NCI-H146 treated with DMSO at 0.1 percent for 48 hours (cell line): Measurements from ENCODE around the gene SNX6.
"Not testable (repeated sequence)": the region's sequence is repeated elsewhere in the genome, so short reads cannot be mapped to it uniquely, and the experiment has no call there.

ENCODE experiments used
- DNase-seq: peaks from one replicate; lab custom pipeline; 2025; ENCODE audit not compliant: unreplicated experiment; lab: John Stamatoyannopoulos, UW

The SNX6 gene

DNA sequence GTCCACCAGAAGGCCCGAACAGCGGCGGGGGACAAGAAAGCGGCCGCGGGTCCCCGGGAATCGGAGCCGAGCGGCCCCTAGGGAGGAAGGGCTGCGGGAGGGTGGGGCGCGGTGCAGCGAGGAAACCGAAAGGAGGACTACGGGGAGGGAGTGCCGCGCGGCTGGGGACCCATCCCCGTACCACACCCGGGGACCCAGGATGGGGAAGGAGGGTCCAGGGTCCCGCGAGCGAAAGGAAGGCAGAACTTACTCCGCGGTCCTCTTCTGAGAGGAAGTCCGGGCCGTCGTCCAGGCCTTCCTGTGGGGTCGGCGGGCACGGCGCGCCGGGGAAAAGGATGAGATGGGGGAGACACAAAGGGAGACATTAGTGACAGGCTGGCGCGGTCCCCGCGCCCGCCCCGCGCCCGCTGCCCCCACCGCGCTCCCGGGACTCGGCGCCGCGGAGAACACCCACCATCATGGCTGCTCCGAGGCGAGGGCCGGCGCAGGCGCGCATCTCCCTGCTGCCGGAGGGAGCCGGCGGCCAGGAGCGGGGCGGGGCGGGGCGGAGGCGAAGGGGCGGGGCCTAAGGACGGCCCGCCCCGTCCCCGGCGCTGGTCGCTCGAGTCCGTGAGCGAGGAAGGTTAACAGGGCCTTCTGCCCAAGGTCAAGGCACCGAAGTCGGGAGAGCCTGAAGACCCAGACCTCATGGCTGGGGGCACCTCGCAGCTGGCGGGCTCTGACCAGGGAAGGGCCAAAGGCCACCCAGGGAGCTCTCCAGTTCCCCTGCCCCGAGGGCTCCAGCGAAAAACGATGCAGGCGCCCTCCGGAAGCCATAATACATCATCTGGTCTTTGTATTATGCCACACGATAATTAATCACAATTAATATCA lies at the start of gene SNX6:
TSS of gene SNX6 (minus strand) at position 492 of the 873 bp plus-strand sequence. CDS start at position 460, 32 bp downstream.
- DNase-seq: peak; percentile 28

DNA sequence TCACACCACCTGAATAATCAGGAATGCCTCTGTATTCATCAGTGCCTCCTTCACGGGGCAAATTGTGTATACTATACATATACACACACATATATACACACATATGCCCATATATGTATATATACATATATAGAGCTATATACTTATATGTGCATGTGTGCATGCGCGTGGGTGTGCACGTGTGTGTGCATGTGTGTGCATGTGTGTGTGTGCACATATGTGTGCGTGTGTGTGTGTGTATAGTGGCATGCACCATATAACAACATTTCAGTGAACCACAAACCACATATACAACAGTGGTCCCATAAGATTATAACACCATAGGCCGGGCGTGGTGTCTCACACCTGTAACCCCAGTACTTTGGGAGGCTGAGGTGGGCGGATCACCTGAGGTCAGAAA lies 48.8 kb upstream of the SNX6 start:
- no peak for DNase-seq

DNA sequence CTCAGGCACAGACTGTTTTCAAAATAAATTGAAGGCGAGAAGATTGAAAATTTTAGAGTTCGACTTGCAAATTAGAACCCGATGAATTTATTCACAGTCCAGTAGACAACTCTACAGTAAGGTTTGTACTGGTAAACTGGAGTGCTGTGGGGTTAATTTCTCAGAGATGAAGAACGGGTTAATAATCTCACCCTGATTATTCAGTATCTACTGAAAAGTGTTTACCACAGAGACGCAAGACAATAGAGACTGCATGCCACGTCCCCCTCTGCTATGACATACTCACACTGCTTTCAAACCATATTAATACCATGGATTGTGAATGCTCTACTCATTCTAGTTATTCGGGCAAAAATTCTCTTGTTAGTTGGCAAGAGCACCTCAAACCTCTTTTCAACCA lies 48.4 kb upstream of the SNX6 start:
- DNase-seq: no peak

DNA sequence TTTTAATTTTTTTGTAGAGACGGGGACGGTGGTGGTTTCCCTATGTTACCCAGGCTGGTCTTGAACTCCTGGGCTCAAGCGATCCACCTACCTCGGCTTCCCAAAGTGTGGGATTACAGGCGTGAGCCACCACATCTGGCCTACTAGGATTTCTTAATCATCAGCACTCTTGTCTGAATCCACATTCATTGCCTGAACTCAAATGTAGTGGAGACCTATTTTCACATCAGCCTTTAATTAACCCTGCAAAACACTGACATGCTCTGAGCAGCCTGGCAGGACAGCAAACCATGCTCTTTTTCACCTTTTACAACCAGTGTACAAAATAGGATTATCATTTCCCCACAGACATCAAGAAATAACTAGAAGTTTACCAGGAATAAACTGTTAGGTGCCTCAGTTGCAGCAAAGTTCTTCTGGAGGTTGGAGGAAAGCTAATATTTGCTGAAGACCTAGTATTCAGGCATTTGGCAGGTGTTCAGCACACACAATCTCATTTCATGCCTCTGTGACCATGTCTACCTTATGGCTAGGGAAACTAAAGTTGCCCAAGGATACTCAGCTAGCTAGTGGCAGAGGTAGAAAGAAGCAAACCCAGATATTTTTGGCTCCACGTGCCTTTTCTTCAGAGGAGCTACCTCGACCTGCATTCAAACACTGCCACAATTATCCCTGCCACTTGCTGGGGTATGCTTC lies 46.7 kb upstream of the SNX6 start:
- no peak for DNase-seq

DNA sequence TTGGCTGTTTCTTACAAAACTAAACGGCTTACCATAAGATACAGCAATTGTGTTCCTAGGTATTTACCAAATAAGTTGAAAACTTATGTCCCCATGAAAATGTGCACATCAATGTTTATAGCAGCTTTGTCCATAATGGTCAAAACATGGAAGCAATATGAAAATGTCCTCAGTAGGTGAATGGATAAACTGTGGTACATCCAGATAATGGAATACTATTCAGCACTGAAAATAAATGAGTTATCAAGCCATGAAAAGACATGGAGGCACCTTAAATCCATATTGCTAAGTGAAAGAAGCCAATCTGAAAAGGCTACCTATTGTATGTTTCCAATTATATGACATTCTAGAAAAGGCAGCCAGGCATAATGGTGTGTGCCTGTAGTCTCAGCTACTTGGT lies 43.8 kb upstream of the SNX6 start:
- no peak for DNase-seq

DNA sequence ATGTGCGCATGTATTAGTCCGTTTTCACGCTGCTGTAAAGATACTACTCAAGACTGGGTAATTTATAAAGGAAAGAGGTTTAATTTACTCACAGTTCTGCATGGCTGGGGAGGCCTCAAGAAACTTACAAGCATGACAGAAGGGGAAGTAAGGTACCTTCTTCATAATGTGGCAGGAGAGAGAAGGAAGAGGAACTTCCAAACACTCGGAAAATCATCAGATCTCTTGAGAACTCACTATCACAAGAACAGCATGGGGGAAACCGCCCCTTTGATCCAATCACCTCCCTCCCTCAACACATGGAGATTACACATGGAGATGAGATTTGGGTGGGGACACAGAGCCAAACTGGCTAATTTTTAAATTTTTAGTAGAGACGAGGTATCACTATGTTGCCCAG lies 41.8 kb upstream of the SNX6 start:
- DNase-seq: no peak

DNA sequence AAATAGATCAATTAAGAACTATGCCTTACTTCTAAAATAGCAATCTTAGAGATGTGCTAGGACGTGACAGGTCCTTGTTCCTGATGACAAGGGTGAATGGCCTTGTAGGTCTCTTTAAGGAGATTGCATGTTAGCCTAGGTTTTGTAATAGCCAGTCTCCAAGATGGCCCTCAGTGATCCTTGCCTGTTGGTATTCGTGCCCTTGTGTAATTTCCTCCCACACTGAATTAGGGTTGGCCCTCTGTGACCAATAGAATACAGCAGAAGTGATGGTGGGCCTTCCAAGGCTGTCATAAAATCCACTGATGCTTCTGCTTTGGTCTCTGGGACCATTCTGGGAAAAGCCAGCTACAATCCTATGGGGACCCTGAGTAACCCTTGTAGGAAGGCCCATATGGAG lies 38.2 kb upstream of the SNX6 start:
- no peak for DNase-seq

DNA sequence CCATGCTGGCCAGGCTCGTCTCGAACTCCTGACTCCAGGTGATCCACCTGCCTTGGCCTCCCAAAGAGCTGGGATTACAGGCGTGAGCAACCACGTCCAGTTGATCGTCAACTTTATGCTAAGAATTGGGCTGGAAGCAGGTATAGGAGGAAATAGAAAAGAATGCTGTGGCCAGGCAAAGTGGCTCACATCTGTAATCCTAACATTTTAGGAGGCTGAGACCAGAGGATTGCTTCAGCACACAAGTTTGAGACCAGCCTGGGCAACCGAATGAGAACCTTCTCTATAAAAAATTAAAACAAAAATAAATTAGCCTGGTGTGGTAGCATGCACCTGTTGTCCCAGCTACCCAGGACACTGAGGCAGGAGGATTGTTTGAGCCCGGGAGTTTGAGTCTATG lies 37.1 kb upstream of the SNX6 start:
- no peak for DNase-seq

DNA sequence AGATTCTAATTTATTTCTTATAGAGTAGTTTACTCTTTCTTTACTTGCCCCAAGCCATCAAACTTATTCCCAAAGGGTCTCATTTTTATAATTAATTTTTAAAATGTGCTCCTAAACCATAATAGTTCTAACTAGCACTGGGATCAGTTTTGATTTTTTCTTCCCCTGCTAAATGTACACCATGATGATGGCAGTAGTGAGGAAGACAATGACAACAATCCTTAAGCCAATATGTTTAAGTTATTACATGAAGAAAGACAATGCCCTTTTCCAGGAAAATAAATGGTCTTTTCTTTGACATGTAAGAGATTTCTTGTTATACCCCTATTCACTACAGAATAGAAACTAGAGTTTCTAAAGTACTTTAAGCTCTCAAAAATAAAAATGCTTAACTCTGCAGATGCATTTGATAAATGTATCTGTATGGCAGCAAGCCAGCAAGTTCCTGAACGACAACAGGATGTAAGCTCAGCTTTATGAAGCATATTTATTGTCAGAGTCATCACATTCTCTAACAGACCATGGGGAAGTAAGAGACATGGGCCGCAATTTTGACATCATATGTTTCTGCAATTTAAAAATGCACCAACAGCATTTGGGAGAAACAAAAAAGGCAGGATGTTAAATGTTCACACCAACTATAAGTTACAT lies 36.0 kb upstream of the SNX6 start:
- no peak for DNase-seq

DNA sequence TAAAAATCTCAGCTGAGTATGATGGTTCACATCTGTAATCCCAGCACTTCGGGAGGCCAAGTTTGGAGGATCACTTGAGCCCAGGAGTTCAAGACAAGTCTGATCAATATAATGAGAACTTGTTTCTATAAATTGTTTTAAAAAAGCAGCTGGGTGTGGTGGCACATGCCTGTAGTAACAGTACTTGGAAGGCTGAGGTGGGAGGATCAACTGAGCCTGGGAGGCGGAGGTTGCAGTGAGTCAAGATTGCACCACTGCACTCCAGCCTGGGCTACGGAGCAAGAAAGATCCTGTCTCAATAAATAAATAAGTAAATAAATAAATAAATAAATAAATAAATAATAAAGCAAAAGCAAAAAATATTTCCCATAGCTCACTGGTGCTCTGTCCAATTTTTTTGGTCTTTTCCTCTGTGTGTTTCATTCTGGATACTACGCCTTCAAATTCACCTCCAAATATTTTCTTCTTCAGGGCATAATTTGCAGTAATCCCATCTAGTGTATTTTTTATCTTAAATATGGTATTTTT lies 32.7 kb upstream of the SNX6 start:
- DNase-seq: no peak

DNA sequence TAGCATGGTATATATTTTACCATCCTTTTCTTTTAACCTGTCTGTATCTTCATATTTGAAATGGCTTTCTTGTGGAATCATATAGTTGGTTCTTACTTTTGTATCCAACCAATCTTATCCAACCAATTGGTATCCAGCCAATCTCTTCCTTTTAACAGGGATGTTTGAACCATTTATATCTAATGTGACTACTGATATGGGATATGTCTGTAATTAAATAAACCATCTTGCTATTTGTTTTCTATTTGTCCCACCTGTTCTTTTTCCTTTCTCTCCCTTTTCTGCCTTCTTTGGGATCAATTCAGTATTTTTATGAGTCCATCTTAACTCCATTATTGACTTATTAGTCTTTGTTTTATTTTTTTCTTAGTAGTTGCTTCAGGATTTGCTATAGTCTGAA lies 30.8 kb upstream of the SNX6 start:
- no peak for DNase-seq

DNA sequence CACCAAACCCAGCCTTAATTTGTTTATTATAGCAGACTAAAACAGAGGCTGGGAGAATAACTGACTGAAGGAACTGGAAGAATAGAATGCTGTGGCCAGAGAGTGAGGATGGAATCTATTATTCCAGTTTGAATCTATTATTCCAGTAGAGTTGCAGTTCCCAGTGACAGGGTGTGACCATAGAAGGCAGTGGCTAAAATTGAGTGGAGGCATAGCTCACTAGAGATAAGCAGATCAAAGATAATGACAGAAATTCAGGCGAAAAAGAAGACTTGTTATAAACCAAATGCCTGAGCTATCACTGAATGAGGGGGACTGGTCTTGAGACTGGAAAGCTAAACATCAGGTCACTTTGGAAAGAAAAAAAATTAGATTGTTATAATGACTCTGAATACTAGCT lies 26.0 kb upstream of the SNX6 start:
- no peak for DNase-seq

DNA sequence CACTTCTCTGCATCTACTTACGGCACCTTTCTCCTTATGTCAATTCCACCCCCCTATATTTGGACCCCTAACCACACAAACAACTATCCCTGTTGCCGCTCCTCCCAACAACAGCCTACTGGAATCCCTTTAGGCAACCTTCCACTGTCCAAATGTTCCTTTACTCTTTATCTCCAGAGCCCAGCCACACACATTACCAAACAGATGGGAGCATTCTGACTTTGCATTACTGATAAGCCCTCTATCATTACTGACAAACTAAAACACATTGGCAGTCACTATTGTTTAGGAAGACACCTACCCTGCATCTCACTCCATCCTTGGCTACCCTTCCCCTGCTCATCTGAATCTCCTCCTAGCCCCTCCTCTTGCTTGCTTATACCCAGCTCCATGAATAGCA lies 23.1 kb upstream of the SNX6 start:
- DNase-seq: not testable (repeated sequence)

DNA sequence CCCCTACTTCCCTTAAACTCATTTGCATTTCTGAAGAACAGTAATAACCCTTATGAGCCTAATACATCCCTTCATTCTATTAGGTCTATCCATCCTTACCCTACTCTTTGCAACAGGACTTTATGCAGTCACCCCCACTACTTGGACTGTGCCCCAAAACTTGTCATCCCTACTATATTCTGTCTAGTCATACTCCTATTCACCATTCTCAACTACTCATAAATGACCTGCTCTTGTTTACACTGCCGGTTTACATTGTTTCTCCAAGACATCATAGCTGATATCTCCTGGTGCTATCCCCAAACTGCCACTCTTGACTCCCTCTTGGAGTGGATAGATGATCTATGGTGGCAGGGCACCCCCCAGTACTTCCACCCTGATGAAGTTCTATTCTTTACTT lies 22.4 kb upstream of the SNX6 start:
- not testable (repeated sequence) for DNase-seq

DNA sequence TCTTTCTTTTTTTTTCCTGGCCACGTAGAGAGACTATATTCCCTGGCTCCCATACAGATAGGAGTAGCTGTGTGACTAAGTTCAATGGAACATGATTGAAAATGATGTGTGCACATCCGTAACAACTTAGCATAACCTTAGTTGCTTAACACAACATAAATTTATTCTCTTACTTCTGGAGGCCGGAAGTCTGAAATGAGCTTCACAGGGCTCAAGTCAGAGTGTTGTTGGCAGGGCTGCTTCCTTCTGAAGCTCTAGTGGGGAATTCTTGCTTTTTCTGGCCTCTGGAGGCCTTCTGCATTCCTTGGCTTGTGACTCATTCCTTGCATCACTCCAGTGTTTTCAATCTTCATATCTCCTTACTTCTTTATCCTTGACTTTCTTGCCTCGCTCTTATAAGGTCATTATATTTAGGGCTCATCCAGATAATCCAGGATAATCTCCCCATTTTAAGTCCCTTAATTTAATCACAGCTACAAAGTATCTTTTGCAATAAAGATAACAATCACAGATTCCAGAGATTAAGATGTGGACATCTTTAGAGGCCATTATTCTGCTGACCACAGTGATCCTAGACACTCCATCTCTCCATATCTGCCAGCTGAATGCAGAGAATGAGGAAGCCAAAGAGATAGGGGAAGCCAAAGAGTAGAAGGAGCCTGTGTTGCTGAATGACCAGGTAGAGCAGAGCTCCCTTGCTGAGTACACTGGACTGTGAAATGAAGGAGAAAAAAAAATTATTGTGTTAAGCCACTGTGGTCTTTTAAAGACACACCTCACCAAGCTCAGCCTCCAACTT lies 21.0 kb upstream of the SNX6 start:
- DNase-seq: no peak

DNA sequence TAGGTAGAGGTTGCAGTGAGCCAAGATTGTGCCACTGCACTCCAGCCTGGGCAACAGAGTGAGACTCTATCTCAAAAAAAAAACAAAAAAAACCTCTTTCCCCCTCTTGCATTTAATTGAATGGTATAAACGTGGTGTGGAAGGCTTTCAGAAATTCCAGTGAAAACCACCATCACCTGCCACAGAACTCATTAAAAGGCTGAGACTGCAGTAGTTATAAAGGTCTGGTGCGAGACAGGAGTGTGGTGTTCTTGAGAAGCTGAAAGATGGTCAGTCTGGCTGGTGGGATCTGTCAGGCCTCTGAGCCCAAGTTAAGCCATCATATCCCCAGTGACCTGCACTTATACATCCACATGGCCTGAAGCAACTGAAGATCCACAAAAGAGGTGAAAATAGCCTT lies 20.1 kb upstream of the SNX6 start:
- not testable (repeated sequence) for DNase-seq

DNA sequence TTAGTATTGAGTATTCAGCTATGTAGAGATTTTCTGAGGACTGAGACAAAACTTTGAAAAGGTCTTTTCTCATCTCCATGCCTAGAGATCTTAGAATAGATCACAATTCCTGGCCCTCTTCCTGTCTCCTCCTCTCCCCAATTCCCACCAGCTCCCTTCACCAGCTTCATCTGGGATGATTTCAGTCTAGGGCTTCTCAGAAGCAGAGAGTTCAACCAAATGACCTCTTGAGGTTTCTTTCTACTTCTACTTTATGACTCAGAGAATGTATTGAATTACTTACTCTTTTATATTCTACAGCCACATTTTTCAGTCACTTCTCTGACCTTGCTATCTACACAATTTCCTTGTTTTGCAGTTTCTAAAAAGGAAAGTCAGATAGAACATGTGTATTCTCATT lies 19.4 kb upstream of the SNX6 start:
- no peak for DNase-seq

DNA sequence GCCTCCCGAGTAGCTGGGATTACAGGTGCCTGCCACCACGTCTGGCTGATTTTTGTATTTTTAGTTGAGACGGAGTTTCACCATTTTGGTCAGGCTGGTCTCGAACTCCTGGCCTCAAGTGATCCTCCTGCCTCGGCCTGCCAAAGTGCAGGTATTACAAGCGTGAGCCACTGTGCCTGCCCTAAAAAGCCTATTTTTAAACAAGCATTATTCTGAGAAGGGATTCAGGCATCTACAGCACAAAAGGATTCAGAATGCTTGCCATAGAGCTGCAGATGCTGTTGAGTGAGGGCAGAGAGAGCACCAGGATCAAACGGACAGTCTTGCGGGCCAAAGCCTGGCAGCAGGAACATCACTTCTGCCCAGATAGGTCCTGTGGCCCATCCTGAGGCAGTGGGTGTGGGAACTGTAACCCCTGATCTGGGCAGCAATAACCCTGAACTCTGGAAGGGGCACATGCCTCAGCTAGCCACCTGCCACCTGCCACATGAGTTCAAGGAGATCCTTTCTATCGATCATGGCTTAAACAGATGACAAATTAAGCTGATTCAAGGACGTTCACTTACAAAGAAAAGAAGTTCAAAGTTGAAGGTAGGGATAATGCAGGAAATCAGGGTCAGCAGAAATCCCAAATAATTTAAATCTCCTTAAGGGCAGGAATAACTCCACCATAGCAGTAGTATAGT lies 16.8 kb upstream of the SNX6 start:
- DNase-seq: no peak

DNA sequence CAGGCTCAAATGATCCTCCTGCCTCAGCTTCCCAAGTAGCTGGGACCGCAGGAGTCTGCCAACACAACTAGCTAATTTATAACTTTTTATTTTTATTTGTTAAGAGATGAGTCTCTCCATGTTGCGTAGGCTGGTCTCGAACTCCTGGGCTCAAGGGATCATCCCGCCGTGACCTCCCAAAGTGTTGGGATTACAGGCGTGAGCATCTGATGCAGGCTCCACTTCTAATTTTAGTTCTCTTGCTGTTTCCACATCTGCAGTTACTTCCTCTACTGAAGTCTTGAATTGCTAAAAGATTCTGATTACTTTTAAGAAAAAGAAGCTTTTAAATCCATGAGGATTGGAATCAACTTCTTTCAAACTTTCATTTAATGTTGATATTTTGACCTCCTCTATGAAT lies 13.4 kb upstream of the SNX6 start:
- no peak for DNase-seq

DNA sequence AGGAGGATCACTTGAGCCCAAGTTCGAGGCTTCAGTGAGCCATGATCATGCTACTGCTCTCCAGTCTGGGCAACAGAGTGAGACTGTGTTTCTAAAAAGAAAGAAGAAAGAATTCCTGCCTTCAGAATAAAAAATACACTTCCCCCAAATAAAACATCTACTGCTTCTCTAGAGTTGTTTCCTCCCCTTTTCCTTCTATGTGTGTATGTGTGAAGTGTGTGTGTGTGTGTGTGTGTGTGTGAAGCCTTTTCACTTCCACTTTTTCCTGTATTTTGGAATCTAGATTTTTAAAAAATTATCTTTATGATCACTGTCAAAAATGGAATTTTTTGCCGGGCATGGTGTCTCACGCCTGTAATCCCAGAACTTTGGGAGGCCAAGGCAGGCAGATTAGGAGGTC lies 12.6 kb upstream of the SNX6 start:
- DNase-seq: no peak
